Thyroid gland (tissue), 4 donors: ENCODE data around the gene KIRREL2. TPM values are rescaled to one million over a fixed set of nuclear protein-coding genes. Genes with fewer than 3 reads are reported as not detected.

Experiments
- DNase-seq, 2 donors: peaks; one replicate each; pipeline ENCODE4 v3.0.0-alpha.2; 2019
- H3K27ac ChIP-seq, 3 donors: fragments of 200-600 bp; sonication (generic); 1 replicate in 2 of 3; 2 replicates in 1 of 3; pipeline ENCODE4 v1.5.1; 2016 to 2019; ENCODE audit warnings: mild to moderate bottlenecking in 1 of 3, moderate library complexity in 1 of 3
- H3K27me3 ChIP-seq: fragments of 200-600 bp; sonication (generic); one replicate; pipeline ENCODE4 v1.5.1; 2019
- H3K36me3 ChIP-seq, 2 donors: fragments of 200-600 bp; sonication (generic); one replicate each; pipeline ENCODE4 v1.5.1; 2016 to 2019
- H3K4me1 ChIP-seq, 2 donors: fragments of 200-600 bp; sonication (generic); one replicate each; pipeline ENCODE4 v1.5.1; 2017 to 2019
- H3K4me3 ChIP-seq, 3 donors: fragments of 200-600 bp; sonication (generic); replicated peaks in 1 of 3; 1 replicate in 2 of 3; 2 replicates in 1 of 3; pipeline ENCODE4 v1.5.1; 2016; ENCODE audit warnings: mild to moderate bottlenecking in 1 of 3
- H3K9me3 ChIP-seq: fragments of 200-600 bp; sonication (generic); one replicate; pipeline ENCODE4 v1.5.1; 2017
- CTCF ChIP-seq, 6 experiments: fragments of 200-600 bp in 3 of 6; fragments of 450-650 bp in 3 of 6; sonication (generic) in 3 of 6; IDR thresholded peaks; one replicate each; pipeline ENCODE4 v1.5.1; 2016 to 2019; ENCODE audit warnings: antibody characterized with exemption in 6 of 6, mild to moderate bottlenecking in 2 of 6, inconsistent platforms in 1 of 6, moderate library complexity in 1 of 6
- POLR2A ChIP-seq, 2 donors: fragments of 450-650 bp; IDR thresholded peaks; one replicate each; pipeline ENCODE4 v1.6.1; 2017; ENCODE audit warnings: antibody characterized with exemption in 2 of 2, mild to moderate bottlenecking in 2 of 2, moderate library complexity in 1 of 2
- WGBS, 2 donors: methylation state at CpG; one replicate each; pipeline ENCODE4 v1.1.5; 2017; 5-methylcytosine and 5-hydroxymethylcytosine counted together
- intact Hi-C: fragments of 100-400 bp; cut with DNase I; formaldehyde crosslinking; loops from one replicate; pipeline ENCODE4 v1.15.1; 2023
- total RNA-seq, 4 donors: library from RNA; depleted of rRNA; stranded (reverse); fragments of >200 nt; gene quantifications; one replicate each; pipeline ENCODE4 v1.2.3, GENCODE V29; 2016

The KIRREL2 gene
- total RNA-seq, 4 donors from 2014 or later: 0.20 to 0.33 TPM; not detected in 2

- Histone ChIP-seq H3K36me3 (no peaks in the 10 kb centered on the region), H3K27me3 (peaks cover 17% of the 10 kb centered on the region), H3K27ac (no peak overlapping the region), H3K4me1 (peaks cover 10 to 13% of the 10 kb centered on the region in 2 donors), H3K4me3 (no peak overlapping the region), H3K9me3 (no peaks in the 10 kb centered on the region)
- TF ChIP-seq POLR2A (IDR thresholded peaks at IDR 0.05): no peak
- no peak for TF ChIP-seq CTCF (IDR thresholded peaks at IDR 0.05)
- 58 to 63% methylated on average over 16 of the region's 16 CpGs for WGBS, 2 donors
- intact Hi-C loops: no loop called here
- no peak for DNase-seq
These were observed 12.1 kb upstream of the KIRREL2 start for GRCh38 chr19:35844482-35845214.

- Histone ChIP-seq H3K9me3 (no peaks in the 10 kb centered on the region), H3K27ac (no peak overlapping the region), H3K4me3 (no peak overlapping the region), H3K36me3 (no peaks in the 10 kb centered on the region), H3K4me1 (peaks cover 10 to 13% of the 10 kb centered on the region in 2 donors), H3K27me3 (peaks cover 17% of the 10 kb centered on the region)
- TF ChIP-seq POLR2A (IDR thresholded peaks at IDR 0.05) (no peak), CTCF (IDR thresholded peaks at IDR 0.05) (no peak)
- intact Hi-C loops: no loop called here
- 8% methylated on average over 21 to 31 of the region's 63 CpGs for WGBS, 2 donors
- DNase-seq: peak in 1 of 2 donors; percentile 15
These were observed 11.3 kb upstream of the KIRREL2 start for GRCh38 chr19:35845215-35846037.

DNA sequence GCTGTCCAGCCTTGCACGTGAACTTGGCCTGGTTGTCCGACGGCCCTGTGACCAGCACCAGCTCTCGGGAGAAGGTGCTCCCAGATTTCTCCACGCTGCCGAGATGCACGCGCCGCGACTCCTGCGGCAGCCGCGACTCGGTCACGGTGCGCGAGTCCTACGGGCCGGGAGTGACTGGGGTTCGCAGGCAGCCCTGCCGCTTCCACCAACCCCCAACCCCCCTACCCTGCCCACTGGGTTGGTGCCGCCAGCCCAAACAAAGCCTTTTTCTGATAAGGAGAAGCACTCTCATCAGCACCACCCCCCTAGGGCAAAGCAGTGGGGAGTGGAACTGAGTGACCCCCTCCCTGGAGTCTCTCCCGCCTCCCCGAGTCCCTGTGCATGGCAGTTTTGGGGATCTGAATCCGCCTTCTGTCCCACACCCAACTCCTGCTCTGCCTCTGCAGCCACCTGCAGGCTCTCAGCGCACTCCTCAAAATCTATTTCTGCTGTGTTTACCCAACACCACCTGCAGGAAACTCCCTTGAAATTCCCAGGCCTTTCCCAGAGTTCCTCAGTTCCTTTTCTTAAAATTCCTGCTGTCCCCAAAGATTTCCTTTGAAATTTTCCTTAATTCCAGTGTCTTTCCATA lies 10.6 kb upstream of the KIRREL2 start:
- no peak for DNase-seq
- Histone ChIP-seq H3K9me3 (no peaks in the 10 kb centered on the region), H3K4me3 (no peak overlapping the region), H3K27me3 (peaks cover 17% of the 10 kb centered on the region), H3K4me1 (peaks cover 10 to 13% of the 10 kb centered on the region in 2 donors), H3K36me3 (no peaks in the 10 kb centered on the region), H3K27ac (no peak overlapping the region)
- WGBS, 2 donors: 10 to 17% methylated on average over 4 to 7 of the region's 26 CpGs
- intact Hi-C loops: no loop called here
- TF ChIP-seq CTCF (IDR thresholded peaks at IDR 0.05) (no peak), POLR2A (IDR thresholded peaks at IDR 0.05) (no peak)

DNA sequence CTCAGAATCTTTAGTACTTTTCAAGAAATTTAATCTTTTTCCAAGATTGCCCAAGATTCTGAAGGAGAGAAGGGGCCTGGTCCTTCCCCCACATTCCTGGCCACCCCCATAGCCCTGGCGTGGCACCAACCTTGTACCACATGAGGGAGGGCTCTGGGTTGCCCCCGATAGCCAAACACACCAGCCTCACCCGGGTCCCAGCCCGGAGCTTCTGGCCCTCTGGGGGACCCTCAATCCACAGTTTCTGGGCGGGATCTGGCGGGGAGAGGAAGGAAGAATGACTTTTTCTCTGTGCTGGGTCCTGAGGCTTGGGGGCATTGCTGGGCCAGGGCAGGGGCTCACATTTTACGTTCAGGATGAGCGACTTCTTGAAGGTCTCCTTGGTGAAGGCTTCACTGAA lies 8.8 kb upstream of the KIRREL2 start:
- Histone ChIP-seq H3K4me3 (no peak overlapping the region), H3K27me3 (peaks cover 17% of the 10 kb centered on the region), H3K4me1 (peaks cover 10 to 13% of the 10 kb centered on the region in 2 donors), H3K27ac (no peak overlapping the region), H3K9me3 (no peaks in the 10 kb centered on the region), H3K36me3 (no peaks in the 10 kb centered on the region)
- DNase-seq: no peak
- intact Hi-C loops: no loop called here
- WGBS, 2 donors: 78 to 85% methylated on average over 7 to 8 of the region's 8 CpGs
- TF ChIP-seq POLR2A (IDR thresholded peaks at IDR 0.05) (no peak), CTCF (IDR thresholded peaks at IDR 0.05) (no peak)
